ENCODE data around the gene XPR1.

DNA sequence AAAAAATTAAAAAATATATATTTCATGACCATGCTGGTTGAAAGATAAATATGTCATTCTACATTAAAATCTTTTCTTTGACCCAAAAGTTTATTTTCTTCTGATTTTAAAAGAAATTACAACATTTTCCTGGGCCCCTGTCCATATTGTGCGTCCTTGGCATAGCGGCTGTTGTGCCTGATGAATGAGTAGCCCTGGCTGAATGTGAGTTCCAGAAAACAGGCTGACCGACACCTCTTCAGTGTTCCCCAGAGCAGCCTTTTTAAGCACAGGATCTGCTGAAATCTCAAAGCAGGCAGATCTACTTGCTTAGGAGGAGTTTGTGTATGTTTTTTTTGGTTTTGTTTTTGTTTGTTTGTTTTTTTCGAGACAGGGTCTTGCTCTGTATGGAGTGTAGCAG lies 300.6 kb downstream of the XPR1 start:
- TF ChIP-seq, protein P1, sequence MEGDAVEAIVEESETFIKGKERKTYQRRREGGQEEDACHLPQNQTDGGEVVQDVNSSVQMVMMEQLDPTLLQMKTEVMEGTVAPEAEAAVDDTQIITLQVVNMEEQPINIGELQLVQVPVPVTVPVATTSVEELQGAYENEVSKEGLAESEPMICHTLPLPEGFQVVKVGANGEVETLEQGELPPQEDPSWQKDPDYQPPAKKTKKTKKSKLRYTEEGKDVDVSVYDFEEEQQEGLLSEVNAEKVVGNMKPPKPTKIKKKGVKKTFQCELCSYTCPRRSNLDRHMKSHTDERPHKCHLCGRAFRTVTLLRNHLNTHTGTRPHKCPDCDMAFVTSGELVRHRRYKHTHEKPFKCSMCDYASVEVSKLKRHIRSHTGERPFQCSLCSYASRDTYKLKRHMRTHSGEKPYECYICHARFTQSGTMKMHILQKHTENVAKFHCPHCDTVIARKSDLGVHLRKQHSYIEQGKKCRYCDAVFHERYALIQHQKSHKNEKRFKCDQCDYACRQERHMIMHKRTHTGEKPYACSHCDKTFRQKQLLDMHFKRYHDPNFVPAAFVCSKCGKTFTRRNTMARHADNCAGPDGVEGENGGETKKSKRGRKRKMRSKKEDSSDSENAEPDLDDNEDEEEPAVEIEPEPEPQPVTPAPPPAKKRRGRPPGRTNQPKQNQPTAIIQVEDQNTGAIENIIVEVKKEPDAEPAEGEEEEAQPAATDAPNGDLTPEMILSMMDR (optimal IDR thresholded peaks at IDR 0.05 in 1 of 3, IDR thresholded peaks at IDR 0.05 in 1 of 3, conservative IDR thresholded peaks at IDR 0.05 in 1 of 3; ENCODE audit: extremely low read depth in 1 of 3, insufficient read depth in 2 of 3, low read length in 3 of 3), result no peak
- TF ChIP-seq EZH2 (IDR thresholded peaks at IDR 0.05; ENCODE audit: low read length), result no peak

All from keratinocyte (primary cell).